ENCODE measurements around the gene TTBK2.

DNA sequence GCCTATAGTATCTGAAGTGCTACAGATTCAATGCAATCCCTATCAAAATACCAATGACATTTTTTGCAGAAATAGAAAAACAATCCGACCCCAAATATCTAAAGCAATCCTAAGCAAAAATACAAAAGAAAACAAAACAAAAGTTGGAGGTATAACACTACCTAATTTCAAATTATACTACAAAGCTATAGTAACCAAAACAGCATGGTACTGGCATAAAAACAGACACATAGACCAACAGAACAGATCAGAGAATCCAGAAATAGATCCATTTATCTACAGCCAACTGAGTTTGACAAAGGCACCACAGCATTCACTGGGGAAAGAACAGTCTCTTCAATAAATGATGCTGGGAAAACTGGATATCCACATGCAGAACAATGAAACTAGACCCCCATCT, 159.8 kb downstream of the TTBK2 start:
- TF ChIP-seq, protein P1, sequence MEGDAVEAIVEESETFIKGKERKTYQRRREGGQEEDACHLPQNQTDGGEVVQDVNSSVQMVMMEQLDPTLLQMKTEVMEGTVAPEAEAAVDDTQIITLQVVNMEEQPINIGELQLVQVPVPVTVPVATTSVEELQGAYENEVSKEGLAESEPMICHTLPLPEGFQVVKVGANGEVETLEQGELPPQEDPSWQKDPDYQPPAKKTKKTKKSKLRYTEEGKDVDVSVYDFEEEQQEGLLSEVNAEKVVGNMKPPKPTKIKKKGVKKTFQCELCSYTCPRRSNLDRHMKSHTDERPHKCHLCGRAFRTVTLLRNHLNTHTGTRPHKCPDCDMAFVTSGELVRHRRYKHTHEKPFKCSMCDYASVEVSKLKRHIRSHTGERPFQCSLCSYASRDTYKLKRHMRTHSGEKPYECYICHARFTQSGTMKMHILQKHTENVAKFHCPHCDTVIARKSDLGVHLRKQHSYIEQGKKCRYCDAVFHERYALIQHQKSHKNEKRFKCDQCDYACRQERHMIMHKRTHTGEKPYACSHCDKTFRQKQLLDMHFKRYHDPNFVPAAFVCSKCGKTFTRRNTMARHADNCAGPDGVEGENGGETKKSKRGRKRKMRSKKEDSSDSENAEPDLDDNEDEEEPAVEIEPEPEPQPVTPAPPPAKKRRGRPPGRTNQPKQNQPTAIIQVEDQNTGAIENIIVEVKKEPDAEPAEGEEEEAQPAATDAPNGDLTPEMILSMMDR (conservative IDR thresholded peaks at IDR 0.05; ENCODE audit: low read length): no peak
- no peak for TF ChIP-seq EZH2phosphoT487 (IDR thresholded peaks at IDR 0.05; ENCODE audit: borderline replicate concordance, low read depth, low read length)

Measured in OCI-LY7 (cell line).